Measurements from ENCODE around the gene WDFY2.
"Not testable (repeated sequence)": the region's sequence is repeated elsewhere in the genome, so short reads cannot be mapped to it uniquely, and the experiment has no call there.

The WDFY2 gene, protein sequence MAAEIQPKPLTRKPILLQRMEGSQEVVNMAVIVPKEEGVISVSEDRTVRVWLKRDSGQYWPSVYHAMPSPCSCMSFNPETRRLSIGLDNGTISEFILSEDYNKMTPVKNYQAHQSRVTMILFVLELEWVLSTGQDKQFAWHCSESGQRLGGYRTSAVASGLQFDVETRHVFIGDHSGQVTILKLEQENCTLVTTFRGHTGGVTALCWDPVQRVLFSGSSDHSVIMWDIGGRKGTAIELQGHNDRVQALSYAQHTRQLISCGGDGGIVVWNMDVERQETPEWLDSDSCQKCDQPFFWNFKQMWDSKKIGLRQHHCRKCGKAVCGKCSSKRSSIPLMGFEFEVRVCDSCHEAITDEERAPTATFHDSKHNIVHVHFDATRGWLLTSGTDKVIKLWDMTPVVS

DNA sequence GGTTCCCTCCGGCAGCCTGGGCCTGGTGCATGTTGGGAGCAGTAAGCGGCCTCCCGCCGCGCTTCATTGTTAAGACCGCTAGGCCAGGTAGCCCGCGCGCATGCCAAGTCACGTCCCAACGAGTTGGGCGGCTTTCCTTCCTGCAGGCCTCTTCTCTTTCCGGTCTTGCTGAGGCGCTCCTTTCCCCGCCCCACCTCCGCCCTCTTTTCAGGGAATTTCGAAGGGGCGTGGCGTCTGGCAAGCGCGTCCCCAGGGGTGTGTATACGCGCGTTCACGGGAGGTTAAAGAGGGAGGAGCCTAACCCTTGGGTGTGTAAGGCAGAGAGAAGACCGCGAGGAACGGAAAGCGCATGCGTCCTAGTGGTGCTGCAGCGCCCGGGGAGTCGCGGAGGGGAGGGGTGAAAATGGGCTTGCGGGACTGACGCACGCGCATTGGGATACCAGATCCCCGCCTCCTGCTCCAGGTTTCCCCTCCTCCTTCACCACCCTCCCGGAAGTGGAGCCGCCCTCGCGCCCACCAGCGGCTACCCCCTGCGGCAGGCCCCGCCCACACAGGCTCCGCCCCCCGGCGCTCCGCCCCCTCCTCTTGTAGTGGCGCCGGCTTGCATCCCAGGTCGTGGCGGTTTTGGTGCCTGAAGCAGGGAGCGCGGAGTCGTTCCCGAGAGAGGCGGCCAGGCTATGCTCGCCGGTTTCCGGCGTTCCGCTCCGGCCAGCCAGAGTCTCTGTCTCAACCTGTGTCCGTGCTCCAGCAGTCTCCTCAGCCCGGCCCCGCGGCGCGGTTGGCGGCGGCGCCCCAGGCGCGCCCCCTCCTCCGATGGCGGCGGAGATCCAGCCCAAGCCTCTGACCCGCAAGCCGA, at the start of gene WDFY2:
TSS of gene WDFY2 (plus strand) at position 588 of the 856 bp plus-strand sequence. CDS start at position 814, 226 bp downstream.
- DNase-seq: peak; percentile 98 to 100 (median 99)

DNA sequence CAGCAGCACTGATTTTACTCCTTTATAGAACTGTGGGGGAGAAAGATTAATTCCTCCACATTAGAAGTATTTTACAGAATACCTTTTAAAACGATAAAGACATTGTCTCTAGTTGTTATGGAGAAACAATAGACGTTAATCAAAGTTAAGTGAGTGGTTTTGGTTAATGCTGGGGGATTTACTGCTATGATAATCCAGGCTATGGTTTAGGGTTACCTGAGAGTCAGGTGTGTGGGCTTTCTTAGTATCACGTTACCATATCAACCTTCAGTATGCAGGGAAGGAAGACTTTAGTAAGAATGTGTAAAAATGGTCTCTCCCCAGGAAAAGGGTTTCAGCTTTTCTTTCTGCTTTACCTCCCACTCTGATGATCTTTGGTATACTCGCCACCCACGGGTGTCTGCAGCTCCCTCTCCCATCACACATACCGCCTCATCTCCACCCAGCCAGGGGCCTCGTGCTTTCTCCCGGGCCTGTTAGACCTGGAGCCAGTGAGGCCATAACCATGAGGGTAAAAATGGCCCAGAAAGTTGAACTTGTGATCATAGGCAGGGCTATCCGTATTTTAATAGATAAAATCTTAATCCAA, 45.6 kb upstream of the WDFY2 start:
- no peak for DNase-seq

DNA sequence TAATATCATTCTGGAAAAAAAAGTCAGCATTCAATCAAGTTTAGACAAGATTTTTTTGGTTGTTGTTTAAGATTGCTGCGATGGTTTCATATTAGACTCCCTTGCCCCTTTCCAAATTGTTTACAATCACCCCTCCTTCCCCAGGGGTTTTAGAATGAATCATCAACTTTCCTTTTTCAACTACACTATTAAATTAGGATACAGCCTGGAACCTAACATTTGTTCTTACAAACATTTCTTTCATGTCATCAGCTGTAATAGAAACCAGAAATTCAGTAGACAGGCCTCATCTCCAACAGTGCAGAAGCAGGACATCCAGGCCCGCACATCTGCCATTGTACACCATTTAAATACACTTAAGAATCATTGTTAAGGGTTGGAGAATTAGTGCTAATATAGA, 44.4 kb upstream of the WDFY2 start:
- no peak for DNase-seq

DNA sequence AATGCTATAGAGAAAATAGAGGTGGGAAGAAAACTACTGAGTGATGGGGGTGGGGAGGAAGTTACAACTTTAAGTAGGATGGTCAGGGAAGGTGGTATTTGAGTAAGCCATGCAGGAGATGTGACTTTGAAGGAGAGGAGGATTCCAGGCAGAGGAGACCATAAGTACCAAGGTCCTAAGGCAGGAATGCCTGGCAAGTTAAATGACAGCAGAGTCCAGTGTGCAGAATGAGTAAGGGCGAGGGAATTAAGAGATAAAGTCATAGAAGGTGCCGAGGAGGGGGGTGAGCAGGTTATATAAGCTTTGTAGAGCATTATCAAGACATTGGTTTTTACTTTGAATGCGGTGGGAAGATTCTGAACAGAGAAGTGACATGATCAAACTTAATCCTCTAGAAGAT, 43.2 kb upstream of the WDFY2 start:
- no peak for DNase-seq

DNA sequence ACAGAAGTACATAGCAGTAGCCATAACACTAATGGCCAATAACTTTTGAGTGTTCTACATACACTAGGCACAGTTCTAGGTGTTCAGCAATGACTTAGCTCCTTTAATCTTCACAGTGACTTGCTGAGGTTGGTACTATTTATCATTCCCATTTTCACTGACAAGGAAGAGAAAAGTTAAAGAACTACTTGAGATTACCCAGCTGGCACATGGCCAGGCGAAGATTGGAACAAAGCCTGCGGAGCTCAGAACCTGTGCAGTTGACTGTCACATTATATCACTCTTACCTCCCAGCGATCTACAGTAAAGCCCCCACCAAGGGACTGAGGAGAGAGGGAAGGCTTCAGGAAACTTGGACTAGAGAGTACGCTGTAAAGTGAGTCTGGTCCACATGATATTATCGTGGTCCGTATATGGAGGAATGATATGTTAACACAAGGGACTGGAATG, 42.4 kb upstream of the WDFY2 start:
- peak in 1 of 14 donors; percentile 12 for DNase-seq

DNA sequence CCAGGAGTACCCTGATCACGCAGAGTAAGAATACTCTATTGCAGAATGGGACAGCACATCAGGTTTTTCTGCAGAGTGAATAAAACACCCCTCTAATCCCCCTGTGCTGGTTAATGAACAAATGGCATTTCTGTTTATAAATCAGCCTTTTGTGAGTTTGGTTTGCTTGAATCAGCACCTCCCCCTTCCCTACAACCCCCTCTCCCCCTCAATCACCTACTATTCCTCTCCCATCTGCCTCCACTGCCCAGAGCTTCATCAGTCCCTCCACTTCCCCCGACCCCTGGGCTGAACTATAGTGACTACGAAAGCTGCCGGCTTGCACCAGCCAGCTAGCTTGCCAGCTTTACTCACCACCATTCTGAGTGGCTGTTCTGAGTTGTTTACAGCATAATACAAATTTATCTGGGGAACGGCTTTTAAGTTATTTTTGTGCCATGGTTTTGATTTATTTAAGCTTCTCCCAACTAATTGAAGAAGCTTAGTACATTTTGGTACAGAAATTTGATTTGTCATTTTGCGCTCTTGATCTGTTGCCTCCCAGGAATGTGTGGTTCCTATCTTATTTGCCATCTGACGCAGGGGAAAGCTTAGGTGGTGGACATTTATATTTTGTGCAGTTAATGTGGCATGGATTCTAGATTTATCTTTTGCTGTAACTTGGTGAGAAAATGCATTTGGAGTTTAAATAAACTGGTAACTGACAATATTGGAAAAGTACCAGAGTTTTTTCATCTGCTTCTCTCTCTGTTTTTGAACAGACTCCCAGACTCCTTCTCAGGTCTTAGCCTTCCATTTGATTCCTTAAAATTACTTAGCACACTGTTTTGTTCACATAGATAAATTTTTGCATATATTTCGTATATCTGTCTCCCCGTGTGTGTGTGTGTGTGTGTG, 41.7 kb upstream of the WDFY2 start:
- peak in 2 of 14 donors; percentile 1 to 3 for DNase-seq

DNA sequence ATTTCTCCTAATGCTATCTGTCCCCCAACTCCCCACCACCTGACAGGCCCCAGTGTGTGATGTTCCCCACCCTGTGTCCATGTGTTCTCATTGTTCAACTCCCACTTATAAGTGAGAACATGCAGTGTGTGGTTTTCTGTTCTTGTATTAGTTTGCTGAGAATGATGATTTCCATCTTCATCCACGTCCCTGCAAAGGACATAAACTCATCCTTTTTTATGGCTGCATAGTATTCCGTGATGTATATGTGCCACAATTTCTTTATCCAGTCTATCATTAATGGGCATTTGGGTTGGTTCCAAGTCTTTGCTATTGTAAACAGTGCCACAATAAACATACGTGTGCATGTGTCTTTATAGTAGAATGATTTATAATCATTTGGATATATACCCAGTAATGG, 38.8 kb upstream of the WDFY2 start:
- DNase-seq: not testable (repeated sequence)

DNA sequence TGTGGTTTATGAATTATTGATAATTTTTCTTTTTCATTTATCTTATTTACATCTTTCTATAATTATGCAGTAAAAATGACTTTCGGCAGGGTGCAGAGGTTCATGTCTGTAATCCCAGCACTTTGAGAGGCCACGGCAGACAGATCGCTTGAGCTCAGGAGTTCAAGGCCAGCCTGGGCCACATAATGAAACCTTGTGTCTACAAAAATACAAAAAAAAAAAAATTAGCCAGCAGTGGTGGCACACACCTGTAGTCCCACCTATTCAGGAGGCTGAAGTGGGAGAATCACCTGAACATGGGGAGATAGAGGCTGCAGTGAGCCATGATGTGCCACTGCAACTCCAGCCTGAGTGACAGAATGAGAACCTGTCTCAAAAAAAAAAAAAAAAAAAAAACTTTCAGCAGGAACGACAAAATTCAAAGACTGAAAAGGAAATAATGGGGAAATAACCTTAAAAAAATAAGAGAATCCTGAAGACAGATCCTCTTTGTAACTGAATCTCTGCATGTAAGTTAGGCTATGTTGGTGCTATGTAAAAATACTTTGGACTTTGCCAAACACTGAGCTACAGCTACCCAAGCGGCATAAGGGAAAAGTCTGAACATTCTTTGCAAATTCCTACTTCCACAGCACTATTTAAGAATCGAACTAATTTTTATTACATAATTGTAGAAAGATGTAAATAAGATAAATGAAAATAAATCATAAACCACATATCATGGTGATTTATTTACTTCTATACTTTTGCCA, 36.7 kb upstream of the WDFY2 start:
- DNase-seq: no peak

DNA sequence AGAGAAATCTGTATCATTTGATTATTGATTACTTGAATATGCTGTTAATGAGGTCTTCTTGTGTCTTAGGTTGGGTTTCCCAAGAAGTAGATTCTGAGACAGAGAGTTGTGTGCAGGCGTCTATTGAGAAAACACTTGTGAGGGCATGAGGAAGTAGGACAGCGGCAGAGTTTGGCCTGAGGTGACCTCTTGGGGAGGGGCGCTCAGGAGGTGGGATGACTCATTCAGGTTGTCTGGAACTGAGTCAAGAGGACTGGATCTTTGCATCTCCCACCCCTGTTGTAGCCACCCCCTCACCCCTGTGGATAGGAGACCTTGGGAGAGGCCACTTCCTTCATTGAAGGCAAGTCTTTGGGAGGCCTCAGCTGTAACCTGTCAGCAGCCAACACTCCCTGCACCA, 35.2 kb upstream of the WDFY2 start:
- DNase-seq: no peak

DNA sequence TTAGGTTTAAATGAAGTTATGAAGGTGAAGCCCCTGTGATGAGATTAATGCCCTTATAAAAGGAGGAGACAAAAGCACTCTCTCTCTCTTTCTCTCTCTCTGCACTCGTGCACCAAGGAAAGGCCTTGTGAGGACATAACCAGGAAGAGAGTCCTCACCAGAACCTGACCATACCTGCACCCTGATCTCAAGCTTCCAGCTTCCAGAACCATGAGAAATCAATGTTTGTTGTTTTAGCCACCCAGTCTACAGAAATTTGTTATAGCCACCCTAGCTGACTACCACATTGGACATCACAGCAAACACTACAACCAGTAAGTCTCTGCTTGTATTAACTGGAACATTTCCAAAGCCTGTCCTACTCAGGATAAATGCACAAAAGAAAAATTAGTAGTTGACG, 34.7 kb upstream of the WDFY2 start:
- no peak for DNase-seq

DNA sequence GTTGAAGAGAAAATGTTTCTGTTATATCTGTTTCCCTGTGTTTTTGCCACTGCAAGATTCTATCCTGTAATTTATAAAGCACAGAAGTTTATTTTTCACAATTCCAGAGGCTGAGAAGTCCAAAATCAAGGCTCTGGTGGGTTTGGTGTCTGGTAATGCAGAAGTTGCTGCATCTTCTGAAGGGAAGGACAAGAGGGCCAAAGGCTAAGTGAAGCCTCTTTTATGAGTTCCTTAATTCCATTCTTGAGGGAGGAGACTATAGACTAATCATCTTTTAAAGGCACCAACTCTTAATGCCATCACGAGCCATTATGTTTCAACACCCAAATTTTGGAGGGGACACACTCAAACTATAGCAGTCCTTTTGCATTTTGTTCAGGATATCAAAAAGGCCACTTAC, 34.1 kb upstream of the WDFY2 start:
- DNase-seq: no peak

DNA sequence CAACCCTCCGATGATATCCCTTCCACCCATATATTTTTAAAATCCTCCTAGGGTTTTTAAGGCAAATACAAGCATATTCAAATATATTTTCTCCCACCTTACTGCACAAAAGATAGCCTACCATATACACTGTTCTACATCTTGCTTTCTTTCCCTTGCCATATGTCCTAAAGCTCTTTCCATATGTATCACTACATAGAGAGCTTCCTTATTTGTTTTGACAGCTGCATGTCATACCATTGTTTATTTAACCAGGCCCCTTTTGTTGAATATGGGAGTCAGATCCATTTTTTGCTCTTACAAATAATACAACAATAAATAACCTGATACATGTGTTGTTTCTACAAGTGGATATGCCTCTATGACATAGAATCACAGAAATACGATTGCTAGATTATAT, 32.8 kb upstream of the WDFY2 start:
- DNase-seq: no peak

DNA sequence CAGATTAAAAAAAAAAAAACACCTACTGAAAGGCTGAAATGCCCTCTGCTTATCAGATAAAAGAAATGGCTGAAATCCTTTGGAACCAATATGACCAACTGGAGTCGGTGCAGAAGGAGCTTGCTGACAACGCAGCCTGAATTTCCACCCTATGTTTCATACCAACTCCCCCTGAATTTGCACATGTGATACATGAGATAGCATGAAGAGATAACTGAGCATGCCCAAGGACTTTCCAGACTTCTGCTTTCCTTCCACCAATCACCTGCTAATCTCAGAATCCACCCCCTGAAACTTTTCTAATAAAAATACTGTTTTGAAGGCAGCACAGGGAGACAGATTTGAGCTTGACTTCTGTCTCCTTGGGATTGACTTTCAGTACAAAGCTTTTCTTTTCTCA, 32.2 kb upstream of the WDFY2 start:
- no peak for DNase-seq

DNA sequence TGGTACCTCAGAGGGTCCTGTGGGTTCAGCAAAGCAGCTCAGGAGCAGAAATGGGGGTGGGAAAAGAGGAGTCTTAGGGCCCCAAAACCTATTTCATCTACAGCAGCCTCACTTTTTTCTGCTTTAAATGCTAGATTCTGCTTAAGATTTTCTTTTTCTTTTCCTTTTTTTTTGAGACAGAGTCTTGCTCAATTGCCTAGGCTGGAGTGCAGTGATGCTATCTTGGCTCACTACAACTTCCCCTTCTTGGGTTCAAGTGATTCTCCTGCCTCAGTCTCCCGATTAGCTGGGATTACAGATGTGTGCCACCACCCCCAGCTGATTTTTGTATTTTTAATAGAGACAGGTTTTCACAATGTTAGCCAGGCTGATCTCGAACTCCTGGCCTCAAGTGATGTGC, 30.7 kb upstream of the WDFY2 start:
- DNase-seq: no peak

DNA sequence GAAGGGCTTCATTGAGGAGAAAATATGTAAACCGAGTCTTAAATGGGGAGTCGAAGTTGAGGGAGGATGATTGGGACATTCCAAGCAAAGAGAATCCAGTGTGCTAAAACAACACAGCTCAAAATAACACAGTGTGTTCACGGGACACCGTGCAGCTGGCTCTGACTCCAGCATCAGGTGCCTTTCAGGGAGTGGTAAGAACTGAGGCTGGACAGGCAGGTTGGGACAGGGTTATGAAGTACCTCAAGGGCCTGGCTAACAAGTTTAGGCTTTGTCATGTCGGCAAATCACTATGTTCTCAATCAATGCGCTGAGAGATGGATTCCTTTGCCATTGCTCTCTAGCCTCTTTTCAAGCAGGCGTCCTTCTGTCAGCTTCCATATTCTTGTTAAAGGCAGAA, 27.5 kb upstream of the WDFY2 start:
- DNase-seq: no peak

DNA sequence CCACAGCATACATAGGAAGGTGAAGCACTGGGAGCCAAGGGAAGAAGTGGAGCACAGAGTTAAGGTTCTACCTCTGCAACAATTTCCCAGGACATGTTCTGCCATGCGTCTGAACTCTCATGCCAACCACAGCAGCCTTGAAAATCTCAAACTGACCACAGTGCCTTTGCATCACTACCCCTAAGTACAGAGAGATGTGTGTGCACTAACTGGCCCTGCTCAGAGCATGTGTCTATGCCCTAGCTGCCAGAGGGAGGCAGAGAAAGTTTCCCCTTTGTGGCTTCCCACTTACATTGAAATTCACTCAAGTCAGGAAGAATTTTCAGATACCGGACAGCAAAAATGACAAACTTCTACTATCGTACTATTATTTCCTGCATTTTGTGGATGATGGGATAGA, 26.8 kb upstream of the WDFY2 start:
- no peak for DNase-seq

DNA sequence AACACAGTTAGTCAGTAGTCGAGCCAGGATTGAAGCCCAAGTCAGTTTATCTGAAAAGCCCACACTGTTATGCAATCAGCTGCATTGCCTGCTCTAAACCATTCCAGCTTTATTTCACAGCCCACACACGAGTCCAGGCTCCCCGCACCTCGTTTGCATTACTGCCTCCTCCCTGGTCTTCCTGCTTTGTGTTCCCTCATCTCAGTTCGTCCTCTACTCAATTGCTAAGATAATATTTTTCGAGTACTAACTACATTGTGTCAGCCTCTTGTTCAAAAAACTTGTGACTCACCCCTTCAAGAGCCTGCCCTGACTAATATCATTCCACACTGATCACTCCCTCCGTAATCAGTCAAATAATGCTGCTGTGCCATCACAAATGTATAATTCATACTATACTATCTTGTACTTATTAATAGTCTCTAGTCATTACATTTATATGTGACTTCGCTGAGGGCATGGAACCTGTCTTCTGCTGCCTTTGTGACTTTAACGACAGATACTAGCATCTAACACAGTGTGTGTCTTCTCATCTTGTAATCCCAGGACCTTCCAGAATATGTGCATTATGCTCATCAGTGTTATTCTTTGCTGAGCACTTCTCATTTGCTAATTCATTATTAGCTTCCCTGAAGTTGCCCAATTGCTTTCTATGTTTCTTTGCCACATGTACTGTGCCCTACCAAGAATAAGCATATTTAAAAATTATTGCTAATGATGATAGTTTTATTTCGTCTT, 26.2 kb upstream of the WDFY2 start:
- no peak for DNase-seq

DNA sequence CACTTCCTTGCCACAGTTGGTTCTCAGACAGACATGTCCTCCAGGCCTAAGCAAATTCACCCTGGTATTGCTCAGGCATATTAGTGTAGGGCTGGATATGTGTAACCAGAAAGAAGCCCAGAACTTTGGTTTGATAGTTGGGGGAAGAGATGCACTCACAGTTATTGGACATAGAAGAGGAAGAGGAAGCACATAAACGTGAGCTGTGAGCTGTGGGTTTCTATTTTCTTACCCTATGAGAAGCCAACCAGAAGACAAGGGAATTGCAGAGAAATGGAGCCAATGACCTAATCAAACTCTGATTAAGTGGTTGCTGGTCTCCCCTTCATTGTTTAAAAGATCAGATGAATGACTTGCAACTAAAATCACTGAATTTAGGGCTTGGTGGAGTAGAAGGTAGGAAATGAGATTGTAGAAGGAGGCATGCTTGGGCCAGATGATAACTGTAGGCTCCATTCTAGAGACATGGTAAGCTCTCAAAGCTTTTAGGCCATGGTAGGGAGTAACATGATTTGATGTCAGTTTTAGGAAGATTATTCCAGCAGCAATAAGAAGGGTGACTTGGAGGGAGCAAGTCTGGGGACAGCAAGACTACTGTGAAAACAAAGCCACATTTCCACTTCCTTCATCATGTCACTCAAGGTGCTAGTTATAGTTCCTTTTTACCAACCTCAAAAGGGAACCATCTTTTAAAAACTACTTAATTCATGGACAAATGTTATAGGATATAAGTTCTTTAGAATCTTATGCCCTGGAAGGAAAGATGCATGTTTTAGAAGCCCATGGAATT, 24.1 kb upstream of the WDFY2 start:
- no peak for DNase-seq

DNA sequence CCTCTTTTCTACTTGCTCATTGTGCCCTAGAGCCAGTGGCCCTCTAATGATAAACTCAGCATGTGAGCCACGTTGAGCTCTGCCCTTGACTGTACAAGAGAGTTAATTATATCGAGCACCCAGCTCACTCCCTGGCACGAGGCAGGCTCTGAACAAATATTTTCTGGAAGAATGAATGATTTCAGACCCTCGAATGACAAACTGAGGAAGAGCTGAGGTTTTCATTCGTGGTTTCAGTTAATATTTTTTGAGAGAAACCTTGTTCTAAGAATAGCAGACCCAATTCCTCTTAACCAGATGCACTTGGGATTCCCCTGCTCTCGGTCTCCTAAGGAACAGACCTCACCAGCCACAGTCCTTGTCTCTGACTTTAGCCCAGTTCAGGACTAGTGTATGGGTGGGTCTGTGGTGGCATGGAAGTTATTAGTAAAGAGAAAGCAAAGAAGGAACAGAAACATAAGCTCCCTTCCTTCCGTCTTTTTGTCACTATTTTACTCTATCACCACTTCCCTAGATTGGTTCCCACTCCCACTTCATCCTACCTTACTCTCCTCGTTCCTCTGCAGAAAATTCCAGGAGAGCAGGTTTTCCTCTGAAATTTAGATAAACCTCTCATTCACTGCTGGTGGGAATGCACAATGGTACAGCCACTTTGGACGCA, 22.1 kb upstream of the WDFY2 start:
- no peak for DNase-seq
